ENCODE measurements around the gene PRKAB1. TPM values are rescaled to one million over a fixed set of nuclear protein-coding genes. Genes with fewer than 3 reads are reported as not detected.

Gene PRKAB1
- total and polyA plus RNA-seq, 11 donors: 6.5 to 19.1 (median 10.3) TPM

- no peak overlapping the region for H3K27ac ChIP-seq
- H3K4me1 ChIP-seq: no peaks in the 10 kb centered on the region
- peaks cover 0 to 3% (median 0%) of the 10 kb centered on the region in 9 donors for H3K27me3 ChIP-seq
- intact Hi-C loops (cut with DNase I): no loop called here
- DNase-seq: no peak
- no peaks in the 10 kb centered on the region for H3K36me3 ChIP-seq
- TF ChIP-seq CTCF (IDR thresholded peaks at IDR 0.05) (no peak), POLR2A (IDR thresholded peaks at IDR 0.05) (no peak)
- WGBS, 4 donors: 60 to 71% (median 66%) methylated on average over 4 of the region's 4 CpGs
- H3K4me3 ChIP-seq: no peak overlapping the region
- no peaks in the 10 kb centered on the region for H3K9me3 ChIP-seq
- ATAC-seq: no peak
Observed at GRCh38 chr12:119624966-119625365, 43.0 kb upstream of the PRKAB1 start.

DNA sequence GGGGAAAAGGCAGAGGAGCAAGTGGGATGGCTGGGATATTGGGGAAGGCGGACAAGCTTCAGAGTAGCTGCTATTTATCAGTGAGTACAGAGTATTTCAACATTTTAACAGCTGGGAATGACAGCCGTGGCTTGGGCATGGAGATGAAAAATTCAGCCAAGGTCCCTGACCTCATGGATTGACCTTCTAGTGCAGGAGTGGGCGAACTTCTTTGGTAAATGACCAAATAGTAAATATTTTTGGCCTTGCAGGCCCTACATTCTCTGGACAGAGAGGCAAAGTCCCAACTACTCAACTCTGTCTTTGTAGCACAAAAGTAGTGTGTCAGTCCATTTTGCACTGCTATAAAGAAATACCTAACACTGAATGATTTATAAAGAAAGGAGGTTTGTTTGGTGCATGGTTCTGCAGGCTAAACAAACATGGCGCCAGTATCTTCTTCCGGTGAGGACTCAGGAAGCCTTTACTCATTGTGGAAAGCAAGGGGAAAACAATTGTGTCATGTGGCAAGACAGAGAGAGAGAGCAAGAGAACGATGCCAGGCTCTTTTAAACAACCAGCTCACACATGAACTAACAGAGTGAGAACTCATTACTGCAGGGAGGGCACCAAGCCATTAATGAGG lies 40.8 kb upstream of the PRKAB1 start:
- intact Hi-C loops (cut with DNase I): no loop called here
- Histone ChIP-seq H3K27ac (no peak overlapping the region), H3K9me3 (no peaks in the 10 kb centered on the region), H3K27me3 (peaks cover 0 to 3% (median 0%) of the 10 kb centered on the region in 9 donors), H3K4me1 (no peaks in the 10 kb centered on the region), H3K36me3 (no peaks in the 10 kb centered on the region), H3K4me3 (no peak overlapping the region)
- 75 to 82% (median 79%) methylated on average over 6 of the region's 6 CpGs for WGBS, 4 donors
- DNase-seq (no peak), ATAC-seq (no peak)
- TF ChIP-seq POLR2A (IDR thresholded peaks at IDR 0.05): no peak
- TF ChIP-seq CTCF (IDR thresholded peaks at IDR 0.05): no peak

DNA sequence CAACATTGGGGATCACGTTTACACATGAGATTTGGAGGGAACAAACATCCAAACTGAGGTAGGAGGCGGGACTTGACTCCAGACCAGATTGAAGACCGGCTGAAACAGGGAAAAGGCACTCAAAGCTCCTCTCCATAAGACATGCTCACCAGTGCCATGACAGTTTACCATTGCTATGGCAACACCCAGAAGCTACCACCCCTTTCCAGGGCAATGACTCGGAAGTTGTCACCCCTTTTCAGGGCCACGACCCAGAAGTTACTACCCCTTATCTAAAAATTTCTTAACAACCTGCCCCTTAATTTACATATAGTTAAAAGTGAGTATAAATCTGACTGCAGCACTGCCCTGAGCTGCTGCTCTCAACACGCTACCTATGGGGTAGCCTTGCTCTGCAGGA lies 40.2 kb upstream of the PRKAB1 start:
- no peaks in the 10 kb centered on the region for H3K4me1 ChIP-seq
- ATAC-seq (no peak), DNase-seq (no peak)
- TF ChIP-seq POLR2A (IDR thresholded peaks at IDR 0.05): no peak
- no peak for TF ChIP-seq CTCF (IDR thresholded peaks at IDR 0.05)
- intact Hi-C loops (cut with DNase I): no loop called here
- no peak overlapping the region for H3K4me3 ChIP-seq
- peaks cover 0 to 3% (median 0%) of the 10 kb centered on the region in 9 donors for H3K27me3 ChIP-seq
- 82 to 88% (median 84%) methylated on average over 6 of the region's 6 CpGs for WGBS, 4 donors
- H3K9me3 ChIP-seq: no peaks in the 10 kb centered on the region
- no peak overlapping the region for H3K27ac ChIP-seq
- H3K36me3 ChIP-seq: no peaks in the 10 kb centered on the region

DNA sequence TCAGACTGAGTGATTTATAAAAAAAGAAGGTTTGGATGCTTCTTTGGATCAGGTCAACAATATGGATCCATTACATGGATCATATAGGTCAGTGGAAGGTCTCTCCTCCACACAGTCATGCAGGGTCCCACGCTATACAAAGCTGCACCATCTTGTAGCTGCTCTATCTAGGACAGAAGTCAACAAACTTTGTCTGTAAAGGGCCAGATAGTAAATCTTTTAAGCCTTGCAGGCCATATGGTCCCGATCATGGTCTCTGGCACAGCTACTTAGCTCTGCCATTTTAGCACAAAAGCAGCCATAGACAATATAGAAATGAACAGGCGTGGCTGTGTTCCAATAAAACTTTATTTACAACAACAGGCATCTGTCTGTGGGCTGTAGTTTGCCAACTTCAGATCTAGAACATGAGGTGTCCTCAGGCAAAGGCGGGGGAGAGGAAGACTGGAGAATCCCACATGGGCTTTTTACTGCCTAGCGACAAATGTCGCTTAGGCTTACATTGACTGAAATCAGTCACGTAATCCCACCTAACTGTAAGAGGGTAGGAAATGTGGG lies 37.6 kb upstream of the PRKAB1 start:
- TF ChIP-seq POLR2A (IDR thresholded peaks at IDR 0.05) (no peak), CTCF (IDR thresholded peaks at IDR 0.05) (no peak)
- WGBS, 4 donors: 89 to 93% (median 92%) methylated on average over 7 of the region's 7 CpGs
- H3K27me3 ChIP-seq: peaks cover 0 to 9% (median 0%) of the 10 kb centered on the region in 9 donors
- H3K4me3 ChIP-seq: no peak overlapping the region
- no peaks in the 10 kb centered on the region for H3K36me3 ChIP-seq
- no peak for DNase-seq
- no peaks in the 10 kb centered on the region for H3K9me3 ChIP-seq
- intact Hi-C loops (cut with DNase I): no loop called here
- no peaks in the 10 kb centered on the region for H3K4me1 ChIP-seq
- no peak for ATAC-seq
- H3K27ac ChIP-seq: no peak overlapping the region

All from heart left ventricle (tissue), 16 donors.